Measurements from ENCODE around the gene SRD5A1. TPM values are rescaled to one million over a fixed set of nuclear protein-coding genes. Genes with fewer than 3 reads are reported as not detected.

SRD5A1 gene
- total RNA-seq, 1 experiment from 2014 or later = 30.4 TPM

- no peak for TF ChIP-seq CTCF (IDR thresholded peaks at IDR 0.05)
Observed at GRCh38 chr5:6634306-6634705, 1.1 kb downstream of the SRD5A1 start (continued).

- TF ChIP-seq CTCF (IDR thresholded peaks at IDR 0.05) (no peak), SIN3A (IDR thresholded peaks at IDR 0.05; ENCODE audit: borderline replicate concordance, insufficient read depth, low read depth, low read length) (no peak), TCF7L2 (IDR thresholded peaks at IDR 0.05; ENCODE audit: low read depth, low read length) (no peak), POLR2AphosphoS5 (IDR thresholded peaks at IDR 0.05; ENCODE audit: low read depth, low read length) (no peak), REST (IDR thresholded peaks at IDR 0.05; ENCODE audit: insufficient read depth in 1 of 2, low read depth in 2 of 2, low read length in 1 of 2) (no peak)
Observed at GRCh38 chr5:6634788-6635430, 1.7 kb downstream of the SRD5A1 start.

GRCh38 chr5:6636293-6636692 is 3.1 kb downstream of the SRD5A1 start:
- Histone ChIP-seq H3K36me3 (ENCODE audit: control insufficient read depth, insufficient read depth, low read length) (peaks cover 10% of the 10 kb centered on the region), H3K27ac (ENCODE audit: low read length) (no peak overlapping the region), H3K4me1 (ENCODE audit: control insufficient read depth, insufficient read depth, low read length) (peaks cover 32% of the 10 kb centered on the region), H3K27me3 (ENCODE audit: control insufficient read depth, insufficient read depth, low read length) (no peaks in the 10 kb centered on the region), H3K4me3 (ENCODE audit: low read depth in 2 of 2, low read length in 2 of 2) (no peak overlapping the region), H3K9me3 (ENCODE audit: control insufficient read depth, insufficient read depth, low read depth, low read length) (no peaks in the 10 kb centered on the region)
- ChIA-PET POLR2A (no interaction called here), CTCF (interaction anchor here (0.9 kb wide), 1 partner anchor 12 kb away, joined by 5 read pairs; no protein-coding TSS in a partner anchor)
- no TSS peak for BruUV-seq (replicated peaks)
- in situ Hi-C loops (cut with HindIII; ENCODE audit: low pct_unique_long_range_greater_than_20kb, low sequenced_read_pairs) = no loop called here
- no peak for ATAC-seq
- no peak for TF ChIP-seq POLR2AphosphoS5 (IDR thresholded peaks at IDR 0.05; ENCODE audit: low read depth, low read length)
- TF ChIP-seq REST (IDR thresholded peaks at IDR 0.05; ENCODE audit: insufficient read depth in 1 of 2, low read depth in 2 of 2, low read length in 1 of 2) = no peak
- no peak for TF ChIP-seq CTCF (IDR thresholded peaks at IDR 0.05)
- TF ChIP-seq SIN3A (IDR thresholded peaks at IDR 0.05; ENCODE audit: borderline replicate concordance, insufficient read depth, low read depth, low read length) = no peak
- TF ChIP-seq TCF7L2 (IDR thresholded peaks at IDR 0.05; ENCODE audit: low read depth, low read length) = no peak
- no peak for DNase-seq (ENCODE audit: low read depth, low spot score)
- intact Hi-C loops (cut with micrococcal nuclease; ENCODE audit: unreplicated experiment) = loop anchor here (10.0 kb wide), 2 partner anchors 79 to 109 kb away; partner anchors contain the start of gene TENT4A

More at GRCh38 chr5:6634788-6635430, 1.7 kb downstream of the SRD5A1 start:
- in situ Hi-C loops (cut with HindIII; ENCODE audit: low pct_unique_long_range_greater_than_20kb, low sequenced_read_pairs) (no loop called here), intact Hi-C loops (cut with micrococcal nuclease; ENCODE audit: unreplicated experiment) (loop anchor here (10.0 kb wide), 2 partner anchors 80 to 110 kb away; partner anchors contain the start of gene TENT4A)
- H3K9me3 ChIP-seq (ENCODE audit: control insufficient read depth, insufficient read depth, low read depth, low read length) = no peaks in the 10 kb centered on the region
- peaks cover 17% of the 10 kb centered on the region for H3K36me3 ChIP-seq (ENCODE audit: control insufficient read depth, insufficient read depth, low read length)
- ChIA-PET POLR2A (no interaction called here), CTCF (no interaction called here)
- peaks cover 34% of the 10 kb centered on the region for H3K4me1 ChIP-seq (ENCODE audit: control insufficient read depth, insufficient read depth, low read length)
- peak overlapping the region; percentile 96 to 100 for H3K4me3 ChIP-seq (ENCODE audit: low read depth in 2 of 2, low read length in 2 of 2)
- H3K27ac ChIP-seq (ENCODE audit: low read length) = peak overlapping the region; percentile 98
- ATAC-seq = no peak
- BruUV-seq (replicated peaks) = TSS peak; percentile 74
- no peaks in the 10 kb centered on the region for H3K27me3 ChIP-seq (ENCODE audit: control insufficient read depth, insufficient read depth, low read length)
- no peak for DNase-seq (ENCODE audit: low read depth, low spot score)

All from Panc1 (cell line).